K562 (cell line): ENCODE data around the gene EPHB1. TPM values are rescaled to one million over a fixed set of nuclear protein-coding genes. Genes with fewer than 3 reads are reported as not detected.

Experiments
- ATAC-seq: fragments of 200-7000 bp; cut with Tn5 transposase; 3 replicates; pipeline ENCODE4 v1.9.1; 2020; ENCODE audit warnings: moderate library complexity
- BruUV-seq: library from RNA; stranded (reverse); fragments of 400-500 nt; replicated peaks from 2 replicates; lab custom pipeline; 2021; lab: Mats Ljungman, UMichigan
- CTCF ChIA-PET: fragments of 300-600 bp; formaldehyde crosslinking; extraction: SDS; loops from one replicate; lab custom pipeline; 2021; ENCODE audit warnings: low intra/inter-chr PET ratio; lab: Yijun Ruan, JAX
- POLR2A ChIA-PET: fragments of 300-600, 350-650 bp; sonication (Branson Sonifier 250); formaldehyde crosslinking; extraction: SDS; loops from one replicate; lab custom pipeline; 2021; ENCODE audit warnings: antibody characterized with exemption, inconsistent platforms; lab: Yijun Ruan, JAX
- DNase-seq, 4 experiments: peaks; one replicate each; pipeline versions ENCODE4 v3.0.0 to v3.0.0-alpha.2; 2011 to 2018; ENCODE audit warnings: low spot score in 3 of 4, mixed read lengths in 3 of 4; ENCODE audit errors: extremely low read depth in 1 of 4
- FAIRE-seq: peaks from 2 replicates; lab custom pipeline; 2011; peaks lifted over from hg19 to GRCh38; lab: Jason Lieb, UNC
- H2AFZ ChIP-seq: 2 replicates; pipeline ENCODE4 v1.6.0; 2011; ENCODE audit warnings: low read depth, low read length, control low read depth, inconsistent platforms
- H3K27ac ChIP-seq: fragments of 200-600 bp; 3 replicates; pipeline ENCODE4 v1.8.0; 2011; ENCODE audit warnings: low read depth, mild to moderate bottlenecking, control low read depth, inconsistent platforms, low read length, moderate library complexity, mixed read lengths; ENCODE audit errors: extremely low read depth
- H3K27me3 ChIP-seq, 2 experiments: fragments of 300-600 bp in 1 of 2; 2 replicates in 1 of 2; 3 replicates in 1 of 2; pipeline versions ENCODE4 v1.6.0 to v1.8.0; 2011; ENCODE audit warnings: inconsistent platforms in 2 of 2, low read length in 2 of 2, mild to moderate bottlenecking in 1 of 2, mixed read lengths in 1 of 2, moderate library complexity in 1 of 2; ENCODE audit not compliant: control insufficient read depth in 2 of 2, insufficient read depth in 2 of 2
- H3K36me3 ChIP-seq: fragments of 300-600 bp; 3 replicates; pipeline ENCODE4 v1.8.0; 2011; ENCODE audit warnings: mild to moderate bottlenecking, low read length, inconsistent platforms; ENCODE audit not compliant: control insufficient read depth, insufficient read depth
- H3K4me1 ChIP-seq, 2 experiments: fragments of 200-600 bp in 1 of 2; replicated peaks in 1 of 2; 2 replicates in 1 of 2; 3 replicates in 1 of 2; pipeline versions ENCODE4 v1.5.1 to v1.8.0; 2011; ENCODE audit warnings: inconsistent platforms in 2 of 2, low read length in 2 of 2, mild to moderate bottlenecking in 1 of 2, mixed read lengths in 1 of 2, moderate library complexity in 1 of 2; ENCODE audit not compliant: control insufficient read depth in 2 of 2, insufficient read depth in 2 of 2
- H3K4me2 ChIP-seq: 2 replicates; pipeline ENCODE4 v1.6.1; 2011; ENCODE audit warnings: low read length, control low read depth, inconsistent platforms, mixed read lengths; ENCODE audit not compliant: insufficient read depth
- H3K4me3 ChIP-seq: fragments of 200-600 bp; sonication (generic), shearing (Covaris generic); 2 replicates; pipeline ENCODE4 v1.5.1; 2016; ENCODE audit warnings: control low read depth, inconsistent platforms
- H3K79me2 ChIP-seq: fragments of 200-600 bp; 3 replicates; pipeline ENCODE4 v1.8.0; 2011; ENCODE audit warnings: low read length, inconsistent platforms; ENCODE audit not compliant: control insufficient read depth, insufficient read depth
- H3K9ac ChIP-seq, 2 experiments: 2 replicates each; pipeline versions ENCODE4 v1.6.0 to v1.6.1; 2011; ENCODE audit warnings: low read depth in 2 of 2, low read length in 2 of 2, control low read depth in 1 of 2, inconsistent platforms in 1 of 2, mild to moderate bottlenecking in 1 of 2, mixed read lengths in 1 of 2; ENCODE audit not compliant: insufficient read depth in 1 of 2
- H3K9me1 ChIP-seq: one replicate; pipeline ENCODE4 v1.6.0; 2011; ENCODE audit warnings: inconsistent platforms, mild to moderate bottlenecking, low read length, moderate library complexity; ENCODE audit not compliant: control insufficient read depth, insufficient read depth
- H3K9me3 ChIP-seq: replicated peaks from 2 replicates; pipeline ENCODE4 v1.5.1; 2011; ENCODE audit warnings: low read depth, low read length, inconsistent platforms; ENCODE audit not compliant: control insufficient read depth, insufficient read depth
- H4K20me1 ChIP-seq: replicated peaks from 2 replicates; pipeline ENCODE4 v1.6.1; 2011; ENCODE audit warnings: low read length, inconsistent platforms, mixed read lengths; ENCODE audit not compliant: control insufficient read depth, insufficient read depth
- POLR2G ChIP-seq: fragments of 200-400 bp; formaldehyde crosslinking; IDR thresholded peaks from 2 replicates; pipeline ENCODE4 v1.6.1; 2017; ENCODE audit warnings: low read depth, mild to moderate bottlenecking, antibody characterized with exemption, low read length, moderate library complexity
- RFX5 ChIP-seq: IDR thresholded peaks from 2 replicates; pipeline ENCODE4 v1.6.1; 2011; ENCODE audit warnings: low read depth, mild to moderate bottlenecking, improper control_type of control experiment, low read length
- SIX5 ChIP-seq, 2 experiments: IDR thresholded peaks; 2 replicates each; pipeline ENCODE4 v1.6.1; 2011; ENCODE audit warnings: low read length in 2 of 2, borderline replicate concordance in 1 of 2, low read depth in 1 of 2, mild to moderate bottlenecking in 1 of 2, moderate library complexity in 1 of 2; ENCODE audit not compliant: insufficient read depth in 1 of 2
- WGBS: fragments of 100-300 bp; shearing (Covaris generic); methylation state at CpG from one replicate; pipeline ENCODE4 v1.1.6; 2016; ENCODE audit warnings: low coverage, mixed read lengths; ENCODE audit not compliant: insufficient coverage; ENCODE audit errors: missing lambda C conversion rate; 5-methylcytosine and 5-hydroxymethylcytosine counted together
- in situ Hi-C: fragments of 300-500 bp; cut with MboI; formaldehyde crosslinking; loops from 4 replicates; pipeline ENCODE4 v1.15.0; 2018; ENCODE audit warnings: inconsistent platforms, mixed read lengths
- intact Hi-C: fragments of 100-400 bp; cut with micrococcal nuclease; formaldehyde crosslinking; loops from 2 replicates; pipeline ENCODE4 v1.14.2; 2022
- polyA plus RNA-seq, 8 experiments: library from polyadenylated mRNA; depleted of rRNA in 4 of 8; stranded (reverse) in 5 of 8; unstranded in 3 of 8; fragments of >200 nt; fragmentation: Nextera tagmentation in 2 of 8; fragmentation: Illumina TruSeq in 1 of 8; extraction: Ambion mirVana in 2 of 8; extraction: Trizol in 1 of 8; gene quantifications; 2 replicates each; pipeline versions ENCODE4 v1.2.1 to v1.2.3, GENCODE V29; 2011 to 2014; ENCODE audit warnings: inconsistent platforms in 1 of 8, missing spikeins in 1 of 8
- total RNA-seq, 7 experiments: library from RNA; depleted of rRNA in 6 of 7; stranded (reverse); fragments of >200 nt in 6 of 7; fragmentation: Illumina TruSeq in 2 of 7; extraction: Trizol in 2 of 7; gene quantifications; 2 replicates each; pipeline versions ENCODE4 v1.2.1 to v1.2.3, GENCODE V29; 2011 to 2021; ENCODE audit warnings: low replicate concordance in 1 of 7
- TF ChIP-seq, protein P1 (sequence below): fragments of 450-650 bp; conservative IDR thresholded peaks from 2 replicates; pipeline ENCODE4 v1.6.1; 2016; ENCODE audit warnings: missing genetic modification characterization, low read depth, mild to moderate bottlenecking, control low read depth, missing compliant biosample characterization

Gene EPHB1
- total and polyA plus RNA-seq, 9 of the 15 experiments (the other 6 are each of a cell fraction or from before 2014, with no cell fraction given): 0.29 TPM; not detected in 8

DNA sequence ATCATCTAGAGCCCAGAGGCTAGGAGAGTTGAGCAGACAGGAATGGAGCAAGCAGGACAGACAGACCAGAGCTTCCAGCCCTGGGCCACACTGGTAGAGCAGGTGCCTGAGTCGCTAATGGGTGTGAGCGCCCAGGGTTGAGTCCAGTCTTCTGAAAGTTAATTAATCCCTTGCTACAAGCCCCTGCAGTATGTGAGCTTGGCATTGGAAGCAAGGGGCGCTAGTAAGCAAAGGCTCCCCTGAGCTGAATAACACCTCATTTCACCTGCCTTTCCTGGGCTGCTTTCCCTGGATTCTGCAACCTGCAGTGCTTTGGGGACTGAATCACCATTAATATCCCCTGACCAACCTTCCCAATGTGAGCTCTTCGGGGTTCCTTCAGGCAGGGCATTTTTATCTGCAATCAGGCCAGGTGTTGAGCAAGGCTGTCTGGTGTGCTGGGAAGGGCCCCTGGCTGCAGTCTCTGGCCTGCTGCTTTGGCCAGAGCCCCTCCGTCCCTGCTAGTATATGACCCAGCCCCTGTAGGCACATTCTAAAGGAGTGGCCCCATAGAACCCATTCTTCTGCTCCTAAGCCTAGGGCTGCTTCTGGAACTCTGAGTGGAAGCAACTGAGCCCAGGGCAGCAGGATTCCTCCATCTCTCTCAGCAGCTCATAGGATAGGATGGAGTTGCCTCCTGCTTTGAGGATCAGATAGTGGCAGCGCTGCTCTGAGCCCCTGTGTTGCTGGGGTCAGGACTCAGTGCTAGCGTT, 45.1 kb upstream of the EPHB1 start:
- intact Hi-C loops: no loop called here
- no peak for DNase-seq
- CTCF ChIA-PET: no interaction called here

More for the DNA sequence above, 45.1 kb upstream of the EPHB1 start:
- Histone ChIP-seq H3K9ac (no peak overlapping the region), H3K4me3 (no peak overlapping the region), H3K4me2 (no peak overlapping the region), H3K4me1 (no peaks in the 10 kb centered on the region), H3K79me2 (no peaks in the 10 kb centered on the region), H3K36me3 (no peaks in the 10 kb centered on the region), H3K27me3 (no peaks in the 10 kb centered on the region), H4K20me1 (no peaks in the 10 kb centered on the region), H3K9me1 (no peaks in the 10 kb centered on the region), H3K27ac (no peak overlapping the region), H2AFZ (no peak overlapping the region), H3K9me3 (no peaks in the 10 kb centered on the region)
- FAIRE-seq (no peak), ATAC-seq (no peak)
- TF ChIP-seq SIX5 (IDR thresholded peaks at IDR 0.05; ENCODE audit: borderline replicate concordance in 1 of 2, insufficient read depth in 1 of 2, low read depth in 1 of 2, low read length in 2 of 2): no peak
- no peak for TF ChIP-seq RFX5
- TF ChIP-seq POLR2G: no peak
- TF ChIP-seq, protein P1, sequence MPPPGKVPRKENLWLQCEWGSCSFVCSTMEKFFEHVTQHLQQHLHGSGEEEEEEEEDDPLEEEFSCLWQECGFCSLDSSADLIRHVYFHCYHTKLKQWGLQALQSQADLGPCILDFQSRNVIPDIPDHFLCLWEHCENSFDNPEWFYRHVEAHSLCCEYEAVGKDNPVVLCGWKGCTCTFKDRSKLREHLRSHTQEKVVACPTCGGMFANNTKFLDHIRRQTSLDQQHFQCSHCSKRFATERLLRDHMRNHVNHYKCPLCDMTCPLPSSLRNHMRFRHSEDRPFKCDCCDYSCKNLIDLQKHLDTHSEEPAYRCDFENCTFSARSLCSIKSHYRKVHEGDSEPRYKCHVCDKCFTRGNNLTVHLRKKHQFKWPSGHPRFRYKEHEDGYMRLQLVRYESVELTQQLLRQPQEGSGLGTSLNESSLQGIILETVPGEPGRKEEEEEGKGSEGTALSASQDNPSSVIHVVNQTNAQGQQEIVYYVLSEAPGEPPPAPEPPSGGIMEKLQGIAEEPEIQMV: no peak
- BruUV-seq: no TSS peak
- WGBS: 0% methylated on average over 5 of the region's 7 CpGs
- POLR2A ChIA-PET: no interaction called here
- in situ Hi-C loops: no loop called here
